CD8-positive, alpha-beta memory T cell (primary cell): ENCODE measurements around the gene JTB. TPM values are rescaled to one million over a fixed set of nuclear protein-coding genes. Genes with fewer than 3 reads are reported as not detected.

Experiments used
- CTCF ChIA-PET: fragments of 350-600 bp; sonication (Branson Sonifier 250); formaldehyde crosslinking; loops from one replicate; lab custom pipeline; 2021; ENCODE audit warnings: antibody characterized with exemption; lab: Charles Lee
- POLR2A ChIA-PET: fragments of 350-600 bp; sonication (Branson Sonifier 250); formaldehyde crosslinking; loops from one replicate; lab custom pipeline; 2021; ENCODE audit warnings: antibody characterized with exemption; lab: Charles Lee
- DNase-seq, 5 donors: peaks; one replicate each; pipeline versions ENCODE4 v3.0.0 to v3.0.0-alpha.2; 2020 to 2022; ENCODE audit warnings: mixed read lengths in 1 of 5
- H3K27ac ChIP-seq: one replicate; pipeline ENCODE4 v1.7.0; 2013; ENCODE audit warnings: low read depth, mild to moderate bottlenecking, low read length, moderate library complexity
- H3K27me3 ChIP-seq: 2 replicates; pipeline ENCODE4 v1.7.0; 2013; ENCODE audit warnings: low read length, mild to moderate bottlenecking; ENCODE audit not compliant: insufficient read depth, poor library complexity, severe bottlenecking
- H3K36me3 ChIP-seq: 2 replicates; pipeline ENCODE4 v1.7.0; 2013; ENCODE audit warnings: mild to moderate bottlenecking, low read length, moderate library complexity; ENCODE audit not compliant: insufficient read depth
- H3K4me1 ChIP-seq: 2 replicates; pipeline ENCODE4 v1.7.0; 2013; ENCODE audit warnings: mild to moderate bottlenecking, low read length, moderate library complexity; ENCODE audit not compliant: insufficient read depth
- H3K4me3 ChIP-seq: 2 replicates; pipeline ENCODE4 v1.7.0; 2013; ENCODE audit warnings: mild to moderate bottlenecking, low read length
- H3K9me3 ChIP-seq: 2 replicates; pipeline ENCODE4 v1.7.0; 2013; ENCODE audit warnings: mild to moderate bottlenecking, low read length
- H3K27ac Mint-ChIP-seq, 8 donors: one replicate each; pipeline ENCODE4 v1.8.0; 2020 to 2021; ENCODE audit warnings: mixed read lengths in 8 of 8, mild to moderate bottlenecking in 6 of 8, inconsistent platforms in 3 of 8, moderate library complexity in 3 of 8
- H3K27me3 Mint-ChIP-seq, 2 donors: one replicate each; pipeline ENCODE4 v1.8.0; 2020 to 2021; ENCODE audit warnings: mixed read lengths in 2 of 2, mild to moderate bottlenecking in 1 of 2, moderate library complexity in 1 of 2
- H3K36me3 Mint-ChIP-seq, 3 donors: one replicate each; pipeline ENCODE4 v1.8.0; 2020 to 2021; ENCODE audit warnings: mixed read lengths in 3 of 3, inconsistent platforms in 1 of 3, mild to moderate bottlenecking in 1 of 3
- H3K4me1 Mint-ChIP-seq, 3 donors: one replicate each; pipeline ENCODE4 v1.8.0; 2020 to 2021; ENCODE audit warnings: mixed read lengths in 3 of 3, inconsistent platforms in 1 of 3, mild to moderate bottlenecking in 1 of 3
- H3K4me3 Mint-ChIP-seq, 7 donors: one replicate each; pipeline ENCODE4 v1.8.0; 2020 to 2021; ENCODE audit warnings: mixed read lengths in 7 of 7, mild to moderate bottlenecking in 6 of 7, moderate library complexity in 4 of 7, inconsistent platforms in 2 of 7
- H3K9me3 Mint-ChIP-seq, 5 donors: one replicate each; pipeline ENCODE4 v1.8.0; 2020 to 2022; ENCODE audit warnings: mixed read lengths in 5 of 5, mild to moderate bottlenecking in 3 of 5, moderate library complexity in 2 of 5, inconsistent platforms in 1 of 5
- polyA plus RNA-seq: library from polyadenylated mRNA; unstranded; fragments of 300-500 nt; fragmentation: Illumina TruSeq; gene quantifications from one replicate; pipeline ENCODE4 v1.2.3, GENCODE V29; 2021
- total RNA-seq, 2 experiments: library from RNA; stranded (reverse); gene quantifications; one replicate each; pipeline ENCODE4 v1.2.3, GENCODE V29; 2021

The JTB gene
- total and polyA plus RNA-seq, 3 experiments from 2014 or later: 232 to 351 (median 239) TPM

DNA sequence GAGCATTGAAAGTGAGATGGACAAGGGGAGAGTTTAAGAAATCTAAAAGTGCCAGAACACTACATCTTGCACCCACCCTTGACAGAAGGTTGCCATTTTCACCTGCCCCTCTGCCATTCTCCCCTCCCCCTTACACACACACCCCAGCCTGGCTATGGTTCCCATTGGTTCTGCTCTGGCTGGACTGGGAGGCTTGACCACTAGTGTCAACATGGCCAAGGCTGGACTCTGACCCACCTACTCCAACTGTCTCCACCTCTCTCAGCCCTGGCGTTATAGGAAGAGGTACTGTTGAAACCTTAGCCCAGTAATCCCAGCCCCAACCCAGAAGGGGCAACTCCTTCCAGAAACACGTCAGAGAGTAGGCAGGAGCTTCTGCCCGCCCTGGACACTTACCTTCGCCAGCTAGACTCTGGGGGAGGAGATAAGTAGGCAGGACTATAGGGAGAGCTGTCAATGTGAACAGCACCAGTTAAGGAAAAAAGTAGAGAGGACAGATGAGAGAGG is 23.6 kb downstream of the JTB start:
- Mint-ChIP-seq H3K27ac (peak overlapping the region in 7 of 8 donors; percentile 20 to 81 (median 52)), H3K4me1 (peaks cover 36 to 48% (median 40%) of the 10 kb centered on the region in 3 donors), H3K36me3 (peaks cover 4 to 69% (median 23%) of the 10 kb centered on the region in 3 donors), H3K27me3 (no peaks in the 10 kb centered on the region), H3K9me3 (no peaks in the 10 kb centered on the region), H3K4me3 (peak overlapping the region in 5 of 7 donors; percentile 2 to 73 (median 36))
- Histone ChIP-seq H3K27me3 (no peaks in the 10 kb centered on the region), H3K27ac (no peak overlapping the region), H3K4me3 (no peak overlapping the region), H3K9me3 (no peaks in the 10 kb centered on the region), H3K4me1 (peaks cover 40% of the 10 kb centered on the region), H3K36me3 (peaks cover 45% of the 10 kb centered on the region)
- CTCF ChIA-PET: interaction anchor here (0.9 kb wide), 1 partner anchor 9 kb away, joined by 3 read pairs; no protein-coding TSS in a partner anchor
- DNase-seq: no peak
- POLR2A ChIA-PET: no interaction called here

GRCh38 chr1:153951801-153952200 is 25.7 kb downstream of the JTB start:
- ChIA-PET CTCF (no interaction called here), POLR2A (no interaction called here)
- Histone ChIP-seq H3K27me3 (no peaks in the 10 kb centered on the region), H3K27ac (no peak overlapping the region), H3K4me3 (no peak overlapping the region), H3K36me3 (peaks cover 58% of the 10 kb centered on the region), H3K9me3 (no peaks in the 10 kb centered on the region), H3K4me1 (peaks cover 33% of the 10 kb centered on the region)
- H3K4me1 Mint-ChIP-seq: peaks cover 25 to 38% (median 27%) of the 10 kb centered on the region in 3 donors
- no peaks in the 10 kb centered on the region for H3K9me3 Mint-ChIP-seq
- no peaks in the 10 kb centered on the region for H3K27me3 Mint-ChIP-seq
- no peak overlapping the region for H3K4me3 Mint-ChIP-seq
- H3K36me3 Mint-ChIP-seq: peaks cover 4 to 75% (median 27%) of the 10 kb centered on the region in 3 donors
- H3K27ac Mint-ChIP-seq: peak overlapping the region in 3 of 8 donors; percentile 45 to 69 (median 54)
- DNase-seq: no peak

- no peak overlapping the region for H3K27ac ChIP-seq
- H3K9me3 ChIP-seq: no peaks in the 10 kb centered on the region
- Mint-ChIP-seq H3K4me1 (peaks cover 21 to 34% (median 21%) of the 10 kb centered on the region in 3 donors), H3K27ac (peak overlapping the region in 1 of 8 donors; percentile 8), H3K36me3 (peaks cover 4 to 76% (median 27%) of the 10 kb centered on the region in 3 donors), H3K9me3 (no peaks in the 10 kb centered on the region), H3K4me3 (peak overlapping the region in 1 of 7 donors; percentile 12), H3K27me3 (no peaks in the 10 kb centered on the region)
- H3K36me3 ChIP-seq: peaks cover 58% of the 10 kb centered on the region
- no peak overlapping the region for H3K4me3 ChIP-seq
- H3K4me1 ChIP-seq: peaks cover 29% of the 10 kb centered on the region
- no peak for DNase-seq
- POLR2A ChIA-PET: no interaction called here
- H3K27me3 ChIP-seq: no peaks in the 10 kb centered on the region
- CTCF ChIA-PET: interaction anchor here (1.5 kb wide), 1 partner anchor 10 kb away, joined by 4 read pairs; no protein-coding TSS in a partner anchor
Measured at GRCh38 chr1:153951183-153951582, 26.3 kb downstream of the JTB start.

DNA sequence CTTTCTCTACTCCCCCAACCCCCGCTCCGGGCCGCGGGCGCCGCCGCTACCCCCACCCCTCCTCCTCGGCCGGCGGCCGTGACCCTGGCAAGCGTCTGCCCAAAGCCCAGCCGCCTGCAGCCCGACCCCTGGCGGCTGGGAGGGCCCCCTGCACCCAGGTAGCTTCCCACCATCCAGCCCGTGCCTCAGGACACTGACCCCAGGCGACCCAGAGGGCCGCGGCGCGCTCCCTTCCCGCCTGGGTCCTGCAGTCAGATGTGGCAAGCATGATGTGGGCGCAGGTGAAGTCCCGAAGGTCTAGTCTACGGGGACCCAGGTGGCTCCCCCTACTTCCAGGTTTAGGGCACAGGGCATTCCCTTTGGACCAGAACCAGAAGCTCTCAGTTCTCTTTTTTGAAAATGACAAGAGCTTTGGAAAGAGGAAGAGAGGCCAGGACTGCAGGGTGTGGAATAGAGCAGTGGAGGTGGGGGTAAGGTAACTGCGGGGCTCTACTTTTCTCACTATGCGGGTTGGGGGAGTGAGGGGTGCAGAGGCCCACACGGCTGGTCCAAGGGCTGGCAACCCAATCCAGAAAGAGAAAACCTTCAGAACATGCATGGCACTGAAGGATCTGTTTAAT is 30.7 kb downstream of the JTB start, which contains the start of gene DENND4B:
Gene DENND4B, minus strand, starts transcription at position 97 of the 620 bp plus-strand sequence. CDS start 2,344 bp downstream, outside the sequence.
- peaks cover 31% of the 10 kb centered on the region for H3K4me1 ChIP-seq
- H3K9me3 ChIP-seq: no peaks in the 10 kb centered on the region
- H3K4me3 Mint-ChIP-seq: peak within 1 kb of the TSS; percentile 94 to 99 (median 98)
- POLR2A ChIA-PET: interaction anchor here (0.6 to 4.1 kb wide), 11 partner anchors 11 to 160 kb away, joined by 3 to 56 read pairs (median 20); partner anchors contain the start of genes CREB3L4, CRTC2, GATAD2B and JTB
- H3K4me1 Mint-ChIP-seq: peaks cover 30 to 42% (median 37%) of the 10 kb centered on the region in 3 donors
- H3K27ac ChIP-seq: peak within 1 kb of the TSS; percentile 91
- no peaks in the 10 kb centered on the region for H3K27me3 ChIP-seq
- DNase-seq: peak; percentile 60 to 82 (median 71)
- H3K4me3 ChIP-seq: peak within 1 kb of the TSS; percentile 83
- no peaks in the 10 kb centered on the region for H3K9me3 Mint-ChIP-seq
- CTCF ChIA-PET: interaction anchor here (0.6 to 6.0 kb wide), 29 partner anchors 9 to 1226 kb away, joined by 3 to 58 read pairs (median 4); partner anchors contain the start of genes CREB3L4, CRTC2, GATAD2B and JTB
- peaks cover 0 to 4% of the 10 kb centered on the region in 2 donors for H3K27me3 Mint-ChIP-seq
- H3K36me3 ChIP-seq: peaks cover 44% of the 10 kb centered on the region
- peak within 1 kb of the TSS; percentile 93 to 100 (median 98) for H3K27ac Mint-ChIP-seq
- H3K36me3 Mint-ChIP-seq: peaks cover 0 to 84% (median 14%) of the 10 kb centered on the region in 3 donors

GRCh38 chr1:153945795-153946621 is 31.5 kb downstream of the JTB start:
- H3K36me3 ChIP-seq: peaks cover 41% of the 10 kb centered on the region
- peak overlapping the region; percentile 94 to 99 (median 98) for H3K4me3 Mint-ChIP-seq
- peak; percentile 72 to 82 (median 77) for DNase-seq
- H3K27ac ChIP-seq: peak overlapping the region; percentile 91
- H3K9me3 ChIP-seq: no peaks in the 10 kb centered on the region
- ChIA-PET CTCF (interaction anchor here (0.6 to 6.0 kb wide), 30 partner anchors 8 to 1226 kb away, joined by 3 to 58 read pairs (median 4); partner anchors contain the start of genes CREB3L4, CRTC2, GATAD2B and JTB), POLR2A (interaction anchor here (0.6 to 4.1 kb wide), 16 partner anchors 11 to 274 kb away, joined by 3 to 56 read pairs (median 6); partner anchors contain the start of genes CREB3L4, CRTC2, GATAD2B and JTB)
- peak overlapping the region; percentile 93 to 100 (median 98) for H3K27ac Mint-ChIP-seq
- H3K4me1 Mint-ChIP-seq: peaks cover 30 to 48% (median 42%) of the 10 kb centered on the region in 3 donors
- peak overlapping the region; percentile 83 for H3K4me3 ChIP-seq
- peaks cover 0 to 4% of the 10 kb centered on the region in 2 donors for H3K27me3 Mint-ChIP-seq
- H3K4me1 ChIP-seq: peaks cover 31% of the 10 kb centered on the region
- no peaks in the 10 kb centered on the region for H3K9me3 Mint-ChIP-seq
- peaks cover 0 to 82% (median 13%) of the 10 kb centered on the region in 3 donors for H3K36me3 Mint-ChIP-seq
- no peaks in the 10 kb centered on the region for H3K27me3 ChIP-seq

GRCh38 chr1:153945131-153945794 is 32.2 kb downstream of the JTB start:
- H3K4me3 Mint-ChIP-seq: peak overlapping the region; percentile 94 to 99 (median 98)
- H3K4me1 ChIP-seq: peaks cover 31% of the 10 kb centered on the region
- H3K4me1 Mint-ChIP-seq: peaks cover 32 to 53% (median 42%) of the 10 kb centered on the region in 3 donors
- peaks cover 0 to 6% of the 10 kb centered on the region in 2 donors for H3K27me3 Mint-ChIP-seq
- peaks cover 41% of the 10 kb centered on the region for H3K36me3 ChIP-seq
- DNase-seq: peak; percentile 80 to 92 (median 88)
- H3K4me3 ChIP-seq: peak overlapping the region; percentile 83
- no peaks in the 10 kb centered on the region for H3K27me3 ChIP-seq
- no peaks in the 10 kb centered on the region for H3K9me3 Mint-ChIP-seq
- no peaks in the 10 kb centered on the region for H3K9me3 ChIP-seq
- H3K36me3 Mint-ChIP-seq: peaks cover 0 to 82% (median 11%) of the 10 kb centered on the region in 3 donors
- POLR2A ChIA-PET: interaction anchor here (0.5 to 4.1 kb wide), 19 partner anchors 12 to 275 kb away, joined by 3 to 56 read pairs (median 5); partner anchors contain the start of genes CREB3L4, CRTC2, GATAD2B and JTB
- CTCF ChIA-PET: interaction anchor here (0.6 to 6.0 kb wide), 16 partner anchors 9 to 178 kb away, joined by 3 to 58 read pairs (median 8); partner anchors contain the start of genes CREB3L4, CRTC2, GATAD2B and JTB
- H3K27ac ChIP-seq: peak overlapping the region; percentile 91
- peak overlapping the region; percentile 93 to 100 (median 98) for H3K27ac Mint-ChIP-seq
